Activated B cell treated with CpG ODN at 0.5 μM for 24 hours (primary cell): ENCODE results near the gene PIP5K1C. TPM values are rescaled to one million over a fixed set of nuclear protein-coding genes. Genes with fewer than 3 reads are reported as not detected.

Source experiments
- ATAC-seq: fragments of 200-7000 bp; cut with Tn5 transposase; one replicate; pipeline ENCODE4 v1.10.0; 2021; ENCODE audit warnings: low read depth, mild to moderate bottlenecking, moderate library complexity
- CTCF ChIA-PET: fragments of 350-600 bp; sonication (Branson Sonifier 250); formaldehyde crosslinking; loops from one replicate; lab custom pipeline; 2021; ENCODE audit warnings: antibody characterized with exemption; lab: Charles Lee
- POLR2A ChIA-PET: fragments of 350-600 bp; sonication (Branson Sonifier 250); formaldehyde crosslinking; loops from one replicate; lab custom pipeline; 2021; ENCODE audit warnings: antibody characterized with exemption; lab: Charles Lee
- DNase-seq: peaks from one replicate; pipeline ENCODE4 v3.0.0; 2022
- H3K27ac Mint-ChIP-seq: one replicate; pipeline ENCODE4 v1.8.0; 2020; ENCODE audit warnings: mixed read lengths
- H3K27me3 Mint-ChIP-seq: one replicate; pipeline ENCODE4 v1.8.0; 2021; ENCODE audit warnings: mixed read lengths
- H3K36me3 Mint-ChIP-seq: one replicate; pipeline ENCODE4 v1.8.0; 2021; ENCODE audit warnings: low read depth, mixed read lengths
- H3K4me1 Mint-ChIP-seq: one replicate; pipeline ENCODE4 v1.8.0; 2021; ENCODE audit warnings: mixed read lengths
- H3K4me3 Mint-ChIP-seq: one replicate; pipeline ENCODE4 v1.8.0; 2020; ENCODE audit warnings: mild to moderate bottlenecking, mixed read lengths
- H3K9me3 Mint-ChIP-seq: one replicate; pipeline ENCODE4 v1.8.0; 2020; ENCODE audit warnings: mixed read lengths
- intact Hi-C: fragments of 100-400 bp; cut with micrococcal nuclease; formaldehyde crosslinking; loops from one replicate; pipeline ENCODE4 v1.15.1; 2024
- total RNA-seq: library from RNA; stranded (reverse); gene quantifications from 2 replicates; pipeline ENCODE4 v1.2.3, GENCODE V29; 2022
- TF ChIP-seq, protein P1 (sequence below): fragments of 200-600 bp; IDR thresholded peaks from one replicate; pipeline ENCODE4 v1.8.0; 2022; ENCODE audit warnings: antibody characterized with exemption, mild to moderate bottlenecking

The PIP5K1C gene
- total RNA-seq, 1 donor from 2014 or later: 31.1 TPM

DNA sequence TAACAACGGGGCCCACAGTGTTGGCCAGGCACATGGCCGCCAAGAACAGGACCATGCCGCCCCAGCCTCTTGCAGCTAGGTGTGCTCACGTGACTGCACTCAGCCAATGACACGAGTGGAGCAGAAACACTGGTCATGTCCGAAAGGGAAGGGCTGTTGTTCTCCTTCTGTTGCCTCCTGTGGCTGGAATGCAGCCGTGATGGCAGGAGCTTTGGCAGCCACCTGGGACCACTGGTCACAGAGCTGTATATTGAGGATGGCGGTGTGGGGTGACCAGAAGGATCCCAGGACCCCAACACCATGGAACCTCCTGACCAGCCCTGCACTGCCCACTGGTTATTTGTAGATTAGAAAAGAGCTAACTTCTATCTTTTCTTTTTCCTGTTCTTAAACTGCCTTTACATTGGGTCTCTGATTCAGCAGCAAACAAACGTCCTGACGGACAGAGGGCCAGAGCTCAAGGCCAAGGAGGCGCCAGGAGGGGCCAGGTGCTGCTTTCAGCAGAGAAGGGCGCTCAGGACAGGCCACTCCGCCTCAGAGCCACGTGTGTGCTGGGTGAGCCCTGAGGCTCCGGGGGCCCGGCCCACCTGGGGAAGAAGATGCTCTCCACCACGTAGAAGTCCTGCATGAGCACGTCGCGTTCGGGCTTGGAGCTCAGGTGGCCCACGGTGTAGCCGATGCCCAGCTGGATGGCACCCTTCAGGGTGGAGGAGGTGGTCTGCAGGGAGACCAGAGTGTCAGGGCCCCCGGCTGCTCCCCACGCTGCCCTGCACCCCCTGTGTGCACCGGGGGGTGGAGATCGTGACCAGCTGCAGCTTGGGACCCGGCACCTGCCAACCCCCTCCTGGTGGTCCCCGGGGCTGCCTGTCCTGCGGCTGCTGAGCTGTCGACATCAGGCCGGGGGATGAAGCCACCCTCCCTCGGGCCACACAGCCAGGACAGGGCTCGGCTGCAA, 38.7 kb downstream of the PIP5K1C start:
- DNase-seq (no peak), ATAC-seq (no peak)
- H3K4me3 Mint-ChIP-seq: no peak overlapping the region
- POLR2A ChIA-PET: interaction anchor here (0.8 kb wide), 1 partner anchor 324 kb away, joined by 3 read pairs; the partner anchor contains the start of gene EEF2
- CTCF ChIA-PET: interaction anchor here (1.2 kb wide), 1 partner anchor 41 kb away, joined by 4 read pairs; no protein-coding TSS in a partner anchor
- no peaks in the 10 kb centered on the region for H3K27me3 Mint-ChIP-seq
- intact Hi-C loops: no loop called here
- H3K27ac Mint-ChIP-seq: no peak overlapping the region
- H3K36me3 Mint-ChIP-seq: peaks cover 50% of the 10 kb centered on the region
- TF ChIP-seq, protein P1, sequence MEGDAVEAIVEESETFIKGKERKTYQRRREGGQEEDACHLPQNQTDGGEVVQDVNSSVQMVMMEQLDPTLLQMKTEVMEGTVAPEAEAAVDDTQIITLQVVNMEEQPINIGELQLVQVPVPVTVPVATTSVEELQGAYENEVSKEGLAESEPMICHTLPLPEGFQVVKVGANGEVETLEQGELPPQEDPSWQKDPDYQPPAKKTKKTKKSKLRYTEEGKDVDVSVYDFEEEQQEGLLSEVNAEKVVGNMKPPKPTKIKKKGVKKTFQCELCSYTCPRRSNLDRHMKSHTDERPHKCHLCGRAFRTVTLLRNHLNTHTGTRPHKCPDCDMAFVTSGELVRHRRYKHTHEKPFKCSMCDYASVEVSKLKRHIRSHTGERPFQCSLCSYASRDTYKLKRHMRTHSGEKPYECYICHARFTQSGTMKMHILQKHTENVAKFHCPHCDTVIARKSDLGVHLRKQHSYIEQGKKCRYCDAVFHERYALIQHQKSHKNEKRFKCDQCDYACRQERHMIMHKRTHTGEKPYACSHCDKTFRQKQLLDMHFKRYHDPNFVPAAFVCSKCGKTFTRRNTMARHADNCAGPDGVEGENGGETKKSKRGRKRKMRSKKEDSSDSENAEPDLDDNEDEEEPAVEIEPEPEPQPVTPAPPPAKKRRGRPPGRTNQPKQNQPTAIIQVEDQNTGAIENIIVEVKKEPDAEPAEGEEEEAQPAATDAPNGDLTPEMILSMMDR: no peak
- H3K9me3 Mint-ChIP-seq: no peaks in the 10 kb centered on the region
- H3K4me1 Mint-ChIP-seq: peaks cover 26% of the 10 kb centered on the region

DNA sequence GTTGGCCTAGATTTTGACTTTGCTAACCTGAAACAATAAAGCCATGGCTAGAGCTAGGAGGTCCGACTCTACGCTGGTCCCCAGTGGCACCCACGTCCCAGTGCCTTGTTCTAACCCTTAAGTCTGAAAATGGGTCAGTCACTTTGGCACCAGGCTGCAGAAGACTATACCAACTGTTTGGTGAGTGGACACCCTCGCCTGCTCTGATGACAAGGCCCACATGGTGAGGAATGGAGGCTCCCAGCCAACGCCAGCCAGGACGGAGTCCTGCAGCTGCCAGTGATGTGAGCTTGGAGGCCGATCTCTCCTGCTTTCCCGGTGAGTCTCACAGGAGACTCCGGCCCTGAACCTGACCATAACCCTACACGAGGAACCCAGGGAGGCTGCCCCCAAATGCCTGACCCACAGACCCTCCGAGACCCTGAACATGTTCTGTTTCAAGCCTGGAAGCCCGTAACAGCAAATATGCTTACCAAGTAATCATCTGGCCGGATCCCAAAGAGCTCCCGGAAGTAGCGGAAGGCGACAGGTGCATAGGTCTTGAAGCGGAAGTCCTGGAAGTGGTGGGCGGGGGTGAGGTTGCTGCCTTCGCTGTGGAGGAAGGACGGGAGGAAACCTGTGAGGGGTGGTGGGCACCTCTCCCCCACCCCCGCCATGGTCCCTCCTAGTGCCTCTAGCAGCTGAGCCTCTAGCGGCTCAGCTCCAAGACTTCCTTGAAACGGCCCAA, 39.6 kb downstream of the PIP5K1C start:
- no peak for DNase-seq
- H3K4me3 Mint-ChIP-seq: no peak overlapping the region
- H3K27me3 Mint-ChIP-seq: no peaks in the 10 kb centered on the region
- peaks cover 21% of the 10 kb centered on the region for H3K4me1 Mint-ChIP-seq
- POLR2A ChIA-PET: interaction anchor here (0.6 kb wide), 1 partner anchor 21 kb away, joined by 4 read pairs; no protein-coding TSS in a partner anchor
- CTCF ChIA-PET: no interaction called here
- peaks cover 52% of the 10 kb centered on the region for H3K36me3 Mint-ChIP-seq
- intact Hi-C loops: no loop called here
- no peak for ATAC-seq
- no peak overlapping the region for H3K27ac Mint-ChIP-seq
- no peaks in the 10 kb centered on the region for H3K9me3 Mint-ChIP-seq
- TF ChIP-seq, protein P1: no peak

DNA sequence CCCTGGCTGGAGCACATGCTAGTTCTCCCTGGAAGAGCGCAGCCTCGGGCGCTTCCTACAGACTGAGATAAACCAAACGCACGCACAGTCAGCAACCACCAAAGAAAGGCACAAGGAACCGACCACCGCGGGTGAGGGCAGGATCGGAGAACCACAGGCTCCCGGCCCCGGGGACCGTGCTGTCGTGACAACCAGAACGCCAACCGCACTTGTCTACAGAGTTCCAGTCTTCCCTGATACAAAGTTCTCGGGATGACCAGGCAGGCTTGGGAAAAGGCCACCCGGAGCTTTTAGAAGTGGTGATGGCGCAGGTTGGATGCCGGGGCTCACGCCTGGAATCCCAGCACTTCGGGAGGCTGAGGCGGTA, 40.5 kb downstream of the PIP5K1C start:
- peaks cover 52% of the 10 kb centered on the region for H3K36me3 Mint-ChIP-seq
- POLR2A ChIA-PET: interaction anchor here (0.7 kb wide), 1 partner anchor 132 kb away, joined by 3 read pairs; no protein-coding TSS in a partner anchor

DNA sequence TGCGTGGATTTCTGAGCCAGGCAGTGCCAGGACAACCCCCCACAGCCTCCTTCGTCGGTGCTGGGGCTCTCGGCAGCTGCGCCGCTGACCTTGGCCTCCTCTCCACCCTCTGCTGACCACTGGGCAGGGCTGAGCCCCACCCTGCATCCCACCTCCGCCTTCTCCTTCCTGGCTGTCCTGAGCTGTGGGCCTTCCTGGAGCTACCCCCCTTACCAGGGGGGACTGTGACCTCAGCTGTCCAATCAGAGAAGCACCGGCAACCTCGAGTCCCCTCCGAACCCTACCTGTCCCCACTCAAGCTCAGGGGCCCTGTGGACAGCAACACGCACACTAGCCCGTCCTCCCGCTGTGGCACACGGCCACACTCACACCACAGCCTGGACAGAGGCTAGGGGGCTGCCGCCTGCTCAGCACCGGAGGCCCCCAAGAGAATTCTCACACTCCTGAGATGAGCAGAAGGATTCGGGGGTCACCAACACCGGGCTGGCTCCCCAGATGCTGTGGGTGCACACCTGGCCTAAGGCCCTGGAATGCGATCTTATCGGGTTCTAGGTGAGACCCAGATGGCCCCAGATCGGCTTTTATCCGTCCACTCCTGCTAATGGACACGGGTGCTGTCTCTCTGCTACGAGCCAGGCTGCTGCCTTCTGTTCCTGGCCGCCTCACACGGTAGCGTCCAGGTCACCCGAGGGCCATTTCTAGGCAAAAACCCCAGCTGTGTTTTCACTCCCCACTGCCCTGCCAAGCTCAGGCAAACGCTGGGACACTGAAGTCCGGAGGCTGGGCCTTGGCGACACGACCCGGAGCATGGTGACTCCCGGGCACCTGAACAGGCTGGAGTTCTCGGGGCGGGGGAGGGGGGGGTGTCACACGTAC, 41.2 kb downstream of the PIP5K1C start:
- no peaks in the 10 kb centered on the region for H3K27me3 Mint-ChIP-seq
- TF ChIP-seq, protein P1: no peak
- no peaks in the 10 kb centered on the region for H3K9me3 Mint-ChIP-seq
- peaks cover 10% of the 10 kb centered on the region for H3K4me1 Mint-ChIP-seq
- CTCF ChIA-PET: interaction anchor here (1.0 kb wide), 1 partner anchor 41 kb away, joined by 3 read pairs; the partner anchor contains the start of gene PIP5K1C
- peaks cover 50% of the 10 kb centered on the region for H3K36me3 Mint-ChIP-seq
- POLR2A ChIA-PET: interaction anchor here (0.7 kb wide), 1 partner anchor 133 kb away, joined by 3 read pairs; no protein-coding TSS in a partner anchor
- no peak for DNase-seq
- ATAC-seq: no peak
- no peak overlapping the region for H3K27ac Mint-ChIP-seq
- intact Hi-C loops: no loop called here
- H3K4me3 Mint-ChIP-seq: no peak overlapping the region

More for the DNA sequence above, 40.5 kb downstream of the PIP5K1C start:
- CTCF ChIA-PET: interaction anchor here (1.0 kb wide), 1 partner anchor 40 kb away, joined by 3 read pairs; the partner anchor contains the start of gene PIP5K1C
- Mint-ChIP-seq H3K27ac (no peak overlapping the region), H3K4me1 (peaks cover 13% of the 10 kb centered on the region), H3K27me3 (no peaks in the 10 kb centered on the region), H3K4me3 (no peak overlapping the region), H3K9me3 (no peaks in the 10 kb centered on the region)
- intact Hi-C loops: no loop called here
- TF ChIP-seq, protein P1: no peak
- DNase-seq (no peak), ATAC-seq (no peak)
